ENCODE measurements around the gene FOXK2. TPM values are rescaled to one million over a fixed set of nuclear protein-coding genes. Genes with fewer than 3 reads are reported as not detected.
A peak's percentile ranks its signal among the peaks of the same experiment; 100 is the strongest.

FOXK2 gene
- total and polyA plus RNA-seq, 2 donors from 2014 or later: 13.5 to 37.9 TPM

DNA sequence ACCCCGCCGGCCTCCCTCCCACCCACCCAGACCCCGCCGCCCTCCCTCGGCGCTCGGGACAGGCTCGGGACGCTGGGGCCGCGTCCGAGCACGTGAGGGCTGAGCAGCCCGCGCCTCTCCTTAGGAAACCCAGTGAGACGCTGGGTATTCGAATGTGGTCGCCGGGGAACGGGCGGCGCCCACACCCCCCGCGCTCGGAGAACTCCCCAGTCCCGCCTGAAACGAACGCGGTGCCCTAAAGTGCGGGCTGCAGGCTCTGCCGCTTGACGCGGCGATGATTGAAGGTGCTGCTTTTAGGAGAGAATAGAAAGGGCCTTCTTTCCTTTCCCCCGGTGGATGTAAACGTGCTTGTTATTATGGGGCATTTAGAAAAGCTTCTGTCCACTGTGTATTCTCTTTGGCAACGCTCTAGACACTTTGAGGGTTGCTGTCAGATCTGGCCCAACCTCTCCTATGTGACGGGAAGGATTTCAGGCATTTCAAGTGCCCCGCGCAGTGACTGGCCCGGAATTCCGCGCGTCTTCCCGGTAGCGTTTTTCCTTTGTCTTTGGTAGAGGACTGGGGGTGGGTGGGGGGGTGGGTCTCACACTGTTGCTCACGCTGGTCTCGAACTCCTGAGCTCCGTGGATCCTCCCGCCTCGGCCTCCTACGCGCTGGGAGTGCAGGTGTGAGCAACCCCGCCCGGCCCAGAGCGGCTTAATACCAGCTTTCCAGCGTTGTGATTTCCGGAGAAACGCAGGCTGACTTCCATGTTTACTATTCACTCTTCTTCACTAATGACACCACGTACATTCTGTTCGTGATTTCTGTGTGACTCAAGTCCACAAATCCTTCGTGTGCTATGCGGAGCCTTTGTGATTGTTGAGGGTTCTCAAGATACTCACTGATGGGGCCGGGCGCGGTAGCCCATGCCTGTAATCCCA is 21.8 kb upstream of the FOXK2 start:
- intact Hi-C loops (cut with DNase I): no loop called here
- FAIRE-seq: no peak
- H3K36me3 ChIP-seq (ENCODE audit: control insufficient read depth in 2 of 3, insufficient read depth in 3 of 3, low read length in 3 of 3): no peaks in the 10 kb centered on the region
- H3K9me3 ChIP-seq (ENCODE audit: control insufficient read depth in 2 of 3, insufficient read depth in 1 of 3, low read length in 3 of 3): no peaks in the 10 kb centered on the region
- peak in 4 of 5 donors; percentile 31 to 69 (median 62) for DNase-seq
- no peak overlapping the region for H3K27ac ChIP-seq (ENCODE audit: low read depth in 2 of 2, low read length in 2 of 2)
- no peaks in the 10 kb centered on the region for H3K27me3 ChIP-seq (ENCODE audit: control insufficient read depth, insufficient read depth, low read length)
- TF ChIP-seq, protein P1, sequence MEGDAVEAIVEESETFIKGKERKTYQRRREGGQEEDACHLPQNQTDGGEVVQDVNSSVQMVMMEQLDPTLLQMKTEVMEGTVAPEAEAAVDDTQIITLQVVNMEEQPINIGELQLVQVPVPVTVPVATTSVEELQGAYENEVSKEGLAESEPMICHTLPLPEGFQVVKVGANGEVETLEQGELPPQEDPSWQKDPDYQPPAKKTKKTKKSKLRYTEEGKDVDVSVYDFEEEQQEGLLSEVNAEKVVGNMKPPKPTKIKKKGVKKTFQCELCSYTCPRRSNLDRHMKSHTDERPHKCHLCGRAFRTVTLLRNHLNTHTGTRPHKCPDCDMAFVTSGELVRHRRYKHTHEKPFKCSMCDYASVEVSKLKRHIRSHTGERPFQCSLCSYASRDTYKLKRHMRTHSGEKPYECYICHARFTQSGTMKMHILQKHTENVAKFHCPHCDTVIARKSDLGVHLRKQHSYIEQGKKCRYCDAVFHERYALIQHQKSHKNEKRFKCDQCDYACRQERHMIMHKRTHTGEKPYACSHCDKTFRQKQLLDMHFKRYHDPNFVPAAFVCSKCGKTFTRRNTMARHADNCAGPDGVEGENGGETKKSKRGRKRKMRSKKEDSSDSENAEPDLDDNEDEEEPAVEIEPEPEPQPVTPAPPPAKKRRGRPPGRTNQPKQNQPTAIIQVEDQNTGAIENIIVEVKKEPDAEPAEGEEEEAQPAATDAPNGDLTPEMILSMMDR (IDR thresholded peaks at IDR 0.05; ENCODE audit: borderline replicate concordance, extremely low read depth, insufficient read depth): no peak
- H3K9ac ChIP-seq (ENCODE audit: low read length in 3 of 3): peak overlapping the region in 2 of 3 donors; percentile 24 to 29
- H3K4me3 ChIP-seq (ENCODE audit: low read length in 3 of 3): peak overlapping the region; percentile 52 to 61 (median 56)
- peaks cover 0 to 13% (median 0%) of the 10 kb centered on the region in 3 donors for H3K4me1 ChIP-seq (ENCODE audit: control insufficient read depth in 2 of 3, insufficient read depth in 2 of 3, low read depth in 1 of 3, low read length in 3 of 3)

DNA sequence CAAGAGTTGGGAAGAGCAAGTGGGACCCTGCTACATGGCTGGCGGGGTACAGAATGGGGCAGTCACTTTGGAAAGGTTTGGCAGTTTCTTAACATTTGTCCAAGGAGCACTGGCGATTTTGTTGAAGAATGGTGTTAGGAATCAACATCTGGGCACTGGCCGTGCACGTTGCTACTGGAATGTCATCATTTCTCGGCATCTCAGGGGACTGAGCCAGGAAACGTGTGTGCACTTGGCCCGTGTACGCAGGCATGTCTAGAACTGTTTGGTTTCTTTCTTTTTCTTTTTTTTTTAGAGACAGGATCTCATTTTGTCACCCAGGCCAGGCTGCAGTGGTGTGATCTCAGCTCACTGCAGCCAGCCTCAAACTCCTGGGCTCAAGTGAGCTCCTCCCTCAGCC is 17.3 kb upstream of the FOXK2 start:
- no peaks in the 10 kb centered on the region for H3K9me3 ChIP-seq (ENCODE audit: control insufficient read depth in 2 of 3, insufficient read depth in 1 of 3, low read length in 3 of 3)
- TF ChIP-seq, protein P1 (IDR thresholded peaks at IDR 0.05; ENCODE audit: borderline replicate concordance, extremely low read depth, insufficient read depth): no peak
- H3K27ac ChIP-seq (ENCODE audit: low read depth in 2 of 2, low read length in 2 of 2): no peak overlapping the region
- no peaks in the 10 kb centered on the region for H3K27me3 ChIP-seq (ENCODE audit: control insufficient read depth, insufficient read depth, low read length)
- H3K4me1 ChIP-seq (ENCODE audit: control insufficient read depth in 2 of 3, insufficient read depth in 2 of 3, low read depth in 1 of 3, low read length in 3 of 3): peaks cover 0 to 4% (median 0%) of the 10 kb centered on the region in 3 donors
- H3K9ac ChIP-seq (ENCODE audit: low read length in 3 of 3): no peak overlapping the region
- no peaks in the 10 kb centered on the region for H3K36me3 ChIP-seq (ENCODE audit: control insufficient read depth in 2 of 3, insufficient read depth in 3 of 3, low read length in 3 of 3)
- FAIRE-seq: no peak
- intact Hi-C loops (cut with DNase I): no loop called here
- H3K4me3 ChIP-seq (ENCODE audit: low read length in 3 of 3): no peak overlapping the region
- DNase-seq: no peak

DNA sequence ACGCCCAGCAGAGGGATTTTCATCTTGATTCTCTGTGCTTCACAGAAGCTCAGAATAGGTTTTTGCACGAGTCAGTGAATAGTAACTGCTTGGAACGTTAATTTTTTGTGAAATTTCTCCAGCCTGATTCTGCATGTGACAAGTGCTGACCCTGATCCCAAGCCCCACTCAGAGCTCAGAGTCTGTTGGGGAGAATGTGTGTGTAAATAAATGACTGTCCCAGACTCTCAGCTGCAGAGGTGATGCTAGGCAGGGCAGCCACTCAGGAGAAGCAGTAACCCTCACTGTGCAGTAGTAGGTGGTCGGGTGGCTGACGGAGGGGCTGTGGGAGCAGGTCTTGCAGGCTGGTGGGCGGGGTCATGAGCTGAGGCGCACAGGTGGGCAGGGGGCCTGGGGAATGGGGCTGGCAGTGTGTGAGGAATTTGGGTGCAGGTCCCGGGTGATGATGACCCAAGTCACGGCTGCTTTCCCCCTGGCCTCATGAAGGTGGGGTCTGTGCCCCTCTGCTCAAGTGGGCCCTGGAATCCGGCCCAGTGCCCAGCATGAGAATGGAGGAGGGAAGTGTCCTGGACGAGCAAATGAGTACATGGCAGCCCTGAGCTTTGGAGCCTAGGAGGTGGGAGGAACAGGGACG is 16.3 kb upstream of the FOXK2 start:
- DNase-seq (no peak), FAIRE-seq (no peak)
- Histone ChIP-seq H3K4me1 (ENCODE audit: control insufficient read depth in 2 of 3, insufficient read depth in 2 of 3, low read depth in 1 of 3, low read length in 3 of 3) (no peaks in the 10 kb centered on the region), H3K27ac (ENCODE audit: low read depth in 2 of 2, low read length in 2 of 2) (no peak overlapping the region), H3K27me3 (ENCODE audit: control insufficient read depth, insufficient read depth, low read length) (no peaks in the 10 kb centered on the region), H3K36me3 (ENCODE audit: control insufficient read depth in 2 of 3, insufficient read depth in 3 of 3, low read length in 3 of 3) (no peaks in the 10 kb centered on the region), H3K9me3 (ENCODE audit: control insufficient read depth in 2 of 3, insufficient read depth in 1 of 3, low read length in 3 of 3) (no peaks in the 10 kb centered on the region), H3K4me3 (ENCODE audit: low read length in 3 of 3) (no peak overlapping the region), H3K9ac (ENCODE audit: low read length in 3 of 3) (no peak overlapping the region)
- TF ChIP-seq, protein P1 (IDR thresholded peaks at IDR 0.05; ENCODE audit: borderline replicate concordance, extremely low read depth, insufficient read depth): no peak
- intact Hi-C loops (cut with DNase I): no loop called here
